Endodermal cell (in vitro differentiated cells): Measurements from ENCODE around the gene DMPK. TPM values are rescaled to one million over a fixed set of nuclear protein-coding genes. Genes with fewer than 3 reads are reported as not detected.

Experiments used
- DNase-seq: peaks from one replicate; pipeline ENCODE4 v3.0.0-alpha.2; 2017
- H3K27ac ChIP-seq: 2 replicates; pipeline ENCODE4 v1.5.1; 2013; ENCODE audit warnings: mild to moderate bottlenecking, low read depth, low read length, moderate library complexity
- H3K27me3 ChIP-seq: 2 replicates; pipeline ENCODE4 v1.6.1; 2013; ENCODE audit warnings: mild to moderate bottlenecking, low read length, moderate library complexity; ENCODE audit not compliant: insufficient read depth, control insufficient read depth, poor library complexity, severe bottlenecking
- H3K36me3 ChIP-seq: 2 replicates; pipeline ENCODE4 v1.7.0; 2013; ENCODE audit warnings: mild to moderate bottlenecking, low read length, moderate library complexity; ENCODE audit not compliant: control insufficient read depth, insufficient read depth
- H3K4me1 ChIP-seq: one replicate; pipeline ENCODE4 v1.7.0; 2013; ENCODE audit warnings: low read length; ENCODE audit not compliant: control insufficient read depth, insufficient read depth
- H3K4me3 ChIP-seq: 2 replicates; pipeline ENCODE4 v1.5.1; 2013; ENCODE audit warnings: mild to moderate bottlenecking, low read length, moderate library complexity
- H3K9ac ChIP-seq: 2 replicates; pipeline ENCODE4 v1.6.1; 2013; ENCODE audit warnings: mild to moderate bottlenecking, low read length, moderate library complexity; ENCODE audit not compliant: poor library complexity, severe bottlenecking; ENCODE audit errors: extremely low read depth
- H3K9me3 ChIP-seq: 2 replicates; pipeline ENCODE4 v1.6.1; 2013; ENCODE audit warnings: mild to moderate bottlenecking, low read length, moderate library complexity; ENCODE audit not compliant: control insufficient read depth
- H3K27ac Mint-ChIP-seq: 2 replicates; pipeline ENCODE4 v1.8.0; 2020; ENCODE audit warnings: mixed read lengths
- H3K27me3 Mint-ChIP-seq: 2 replicates; pipeline ENCODE4 v1.8.0; 2021; ENCODE audit warnings: mild to moderate bottlenecking, mixed read lengths; ENCODE audit not compliant: insufficient read depth
- H3K36me3 Mint-ChIP-seq: 2 replicates; pipeline ENCODE4 v1.8.0; 2020; ENCODE audit warnings: low read depth, mixed read lengths
- H3K4me1 Mint-ChIP-seq: 2 replicates; pipeline ENCODE4 v1.8.0; 2020; ENCODE audit warnings: mixed read lengths
- H3K4me3 Mint-ChIP-seq: 2 replicates; pipeline ENCODE4 v1.8.0; 2020; ENCODE audit warnings: mild to moderate bottlenecking, moderate library complexity, mixed read lengths
- H3K9me3 Mint-ChIP-seq: 2 replicates; pipeline ENCODE4 v1.8.0; 2020; ENCODE audit warnings: mild to moderate bottlenecking, mixed read lengths
- CTCF ChIP-seq: fragments of 200-600 bp; sonication (generic); conservative IDR thresholded peaks from 2 replicates; pipeline ENCODE4 v1.5.0; 2021; ENCODE audit warnings: antibody characterized with exemption, mild to moderate bottlenecking
- WGBS, 2 experiments: methylation state at CpG; one replicate each; pipeline versions ENCODE4 v1.1.5 to v1.1.7; 2013; ENCODE audit warnings: missing lambda C conversion rate in 2 of 2, mixed read lengths in 1 of 2; ENCODE audit not compliant: insufficient coverage in 1 of 2, insufficient read length in 1 of 2; 5-methylcytosine and 5-hydroxymethylcytosine counted together
- total RNA-seq, 2 donors: library from RNA; stranded (reverse); fragmentation: NEBNext Ultra II Directional in 1 of 2; extraction: Animal tissue kit (Norgen Biotek cat#: 25700) in 1 of 2; gene quantifications; 2 replicates in 1 of 2; 3 replicates in 1 of 2; pipeline ENCODE4 v1.2.1, GENCODE V29; 2021

Gene DMPK
- total RNA-seq, 2 donors from 2014 or later = 58.8 to 75.9 TPM

- Mint-ChIP-seq H3K9me3 (no peaks in the 10 kb centered on the region), H3K27me3 (no peaks in the 10 kb centered on the region), H3K4me3 (no peak overlapping the region), H3K27ac (no peak overlapping the region), H3K4me1 (peaks cover 13% of the 10 kb centered on the region), H3K36me3 (peaks cover 4% of the 10 kb centered on the region)
- Histone ChIP-seq H3K9me3 (no peaks in the 10 kb centered on the region), H3K27me3 (no peaks in the 10 kb centered on the region), H3K4me3 (no peak overlapping the region), H3K4me1 (peaks cover 13% of the 10 kb centered on the region), H3K36me3 (no peaks in the 10 kb centered on the region), H3K27ac (no peak overlapping the region), H3K9ac (no peak overlapping the region)
- 84 to 92% methylated on average over 5 to 17 of the region's 17 CpGs for WGBS, 2 experiments
- no peak for TF ChIP-seq CTCF
- no peak for DNase-seq
Measured at GRCh38 chr19:45766296-45766868, 15.9 kb downstream of the DMPK start.

GRCh38 chr19:45765702-45766295, 16.5 kb downstream of the DMPK start:
- WGBS, 2 experiments = 91 to 93% methylated on average over 16 to 23 of the region's 23 CpGs
- Histone ChIP-seq H3K4me1 (peaks cover 13% of the 10 kb centered on the region), H3K27me3 (no peaks in the 10 kb centered on the region), H3K4me3 (no peak overlapping the region), H3K9ac (no peak overlapping the region), H3K27ac (no peak overlapping the region), H3K9me3 (no peaks in the 10 kb centered on the region), H3K36me3 (no peaks in the 10 kb centered on the region)
- H3K4me1 Mint-ChIP-seq = peaks cover 9% of the 10 kb centered on the region
- no peak overlapping the region for H3K27ac Mint-ChIP-seq
- DNase-seq = no peak
- no peaks in the 10 kb centered on the region for H3K36me3 Mint-ChIP-seq
- no peaks in the 10 kb centered on the region for H3K9me3 Mint-ChIP-seq
- H3K27me3 Mint-ChIP-seq = no peaks in the 10 kb centered on the region
- no peak overlapping the region for H3K4me3 Mint-ChIP-seq
- TF ChIP-seq CTCF = no peak

- Histone ChIP-seq H3K4me3 (no peak overlapping the region), H3K9me3 (no peaks in the 10 kb centered on the region), H3K36me3 (no peaks in the 10 kb centered on the region), H3K9ac (no peak overlapping the region), H3K27ac (no peak overlapping the region), H3K4me1 (peaks cover 13% of the 10 kb centered on the region), H3K27me3 (no peaks in the 10 kb centered on the region)
- TF ChIP-seq CTCF = no peak
- no peak for DNase-seq
- no peaks in the 10 kb centered on the region for H3K9me3 Mint-ChIP-seq
- no peaks in the 10 kb centered on the region for H3K36me3 Mint-ChIP-seq
- no peak overlapping the region for H3K4me3 Mint-ChIP-seq
- no peak overlapping the region for H3K27ac Mint-ChIP-seq
- peaks cover 9% of the 10 kb centered on the region for H3K4me1 Mint-ChIP-seq
- 60 to 70% methylated on average over 5 to 21 of the region's 21 CpGs for WGBS, 2 experiments
- H3K27me3 Mint-ChIP-seq = no peaks in the 10 kb centered on the region
Measured at GRCh38 chr19:45764945-45765701, 17.2 kb downstream of the DMPK start.
